ENCODE measurements around the gene NR3C1. TPM values are rescaled to one million over a fixed set of nuclear protein-coding genes. Genes with fewer than 3 reads are reported as not detected.

NR3C1 gene
- total and polyA plus RNA-seq, 2 of the 4 experiments (the other 2 are of a cell fraction): 13.7 to 77.4 TPM

DNA sequence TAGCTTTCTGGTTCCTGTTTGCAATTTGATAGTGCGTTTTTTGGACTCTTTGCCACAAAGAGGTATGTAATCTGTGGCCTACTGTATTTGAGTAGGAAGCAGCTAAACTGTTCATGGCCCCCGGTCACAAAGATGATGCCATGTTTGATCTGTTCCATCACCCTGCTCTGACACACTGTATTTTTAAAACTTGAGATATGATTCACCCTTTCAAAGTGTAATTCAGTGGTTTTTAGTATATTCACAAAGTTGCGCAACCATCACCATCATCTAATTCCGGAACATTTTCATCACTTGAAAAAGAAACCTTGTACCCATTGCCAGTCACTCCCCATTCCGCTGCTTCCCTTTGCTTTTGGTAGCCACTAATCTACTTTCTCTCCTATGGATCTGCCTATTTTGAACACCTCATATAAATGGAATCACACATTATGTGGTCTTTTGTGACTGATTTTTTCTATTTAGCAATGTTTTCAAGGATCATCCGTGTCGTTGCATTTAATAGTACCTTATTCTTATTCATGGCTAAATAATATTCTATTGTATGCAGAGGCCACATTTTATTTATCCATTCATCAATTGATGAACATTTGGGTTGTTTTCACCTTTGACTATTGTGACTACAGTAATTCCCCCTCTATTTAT, 141.6 kb downstream of the NR3C1 start:
- 0 out of 3 replicates have a peak overlapping the region, but pooled peaks have one; percentile 0 for H2BK15ac ChIP-seq (ENCODE audit: low read depth, low read length)
- peak overlapping the region in 1 of 2 experiments; percentile 45; a peak in 2 of 4 replicates for H4K8ac ChIP-seq (ENCODE audit: low read depth in 2 of 2, low read length in 2 of 2)
- POLR2A ChIA-PET (ENCODE audit: unreplicated experiment): no interaction called here
- peak overlapping the region; percentile 80 for H2BK20ac ChIP-seq (ENCODE audit: low read depth, low read length)
- H2AK9ac ChIP-seq (replicated peaks; ENCODE audit: low read depth, low read length, poor library complexity): no peak overlapping the region
- dilution Hi-C loops (cut with HindIII; ENCODE audit: low sequenced_read_pairs, unreplicated experiment): no loop called here
- H3K4ac ChIP-seq (ENCODE audit: low read depth, low read length): peak overlapping the region; percentile 38
- H2AFZ ChIP-seq (replicated peaks; ENCODE audit: low read length, poor library complexity): no peak overlapping the region
- H3K36me3 ChIP-seq (ENCODE audit: control insufficient read depth, insufficient read depth, low read length): no peaks in the 10 kb centered on the region
- H2AK5ac ChIP-seq (ENCODE audit: low read depth, low read length): no peak overlapping the region
- H3K56ac ChIP-seq (ENCODE audit: extremely low read depth, insufficient read depth, low read length): no peak overlapping the region; the same call in 1 of the 2 replicates
- no peak overlapping the region; the same call in 1 of the 2 replicates for H4K91ac ChIP-seq (ENCODE audit: insufficient read depth, low read depth, low read length)
- H3K23ac ChIP-seq (ENCODE audit: low read depth, low read length): peak overlapping the region; percentile 25; the same call in 1 of the 2 replicates
- 0 out of 2 replicates have a peak overlapping the region, but pooled peaks have one; percentile 55 for H3K14ac ChIP-seq (replicated peaks; ENCODE audit: low read depth, low read length)
- peak overlapping the region; percentile 91; the same call in 1 of the 2 replicates for H3K18ac ChIP-seq (ENCODE audit: low read depth, low read length)
- H3K4me2 ChIP-seq (ENCODE audit: low read depth, low read length): no peak overlapping the region; the same call in 1 of the 2 replicates
- no TSS peak for BruUV-seq (replicated peaks)
- H2BK120ac ChIP-seq (ENCODE audit: low read depth, low read length): peak overlapping the region; percentile 67
- peaks cover 7% of the 10 kb centered on the region; the same call in 1 of the 2 replicates for H3K4me1 ChIP-seq (ENCODE audit: control insufficient read depth, insufficient read depth, low read length)
- H3K9me3 ChIP-seq (ENCODE audit: control insufficient read depth, insufficient read depth, low read length): no peaks in the 10 kb centered on the region
- peak; percentile 36 for ATAC-seq (ENCODE audit: low read depth)
- intact Hi-C loops (cut with micrococcal nuclease): loop anchor here (5.0 kb wide), 1 partner anchor 120 kb away; no protein-coding TSS in a partner anchor
- no CpG with 5 or more reads among the region's 7 CpGs for whole genome bisulfite sequencing, 2 experiments (ENCODE audit: extremely low coverage in 2 of 2, insufficient read length in 1 of 2)
- no peak overlapping the region for H3K4me3 ChIP-seq (ENCODE audit: insufficient read depth, low read depth, low read length)
- peak; percentile 89 for DNase-seq
- 0 out of 2 replicates have a peak overlapping the region, but pooled peaks have one; percentile 0 for H3K27ac ChIP-seq (ENCODE audit: insufficient read depth, low read length)
- no peaks in the 10 kb centered on the region for H3K27me3 ChIP-seq (ENCODE audit: control insufficient read depth, insufficient read depth, low read length)
- peak overlapping the region; percentile 81 for H2BK5ac ChIP-seq (ENCODE audit: low read depth, low read length, poor library complexity, severe bottlenecking)
- no peak overlapping the region for H3K9ac ChIP-seq (ENCODE audit: low read depth, low read length)
- H3K9me1 ChIP-seq (ENCODE audit: insufficient read depth, low read length): peaks cover 2% of the 10 kb centered on the region; the same call in 1 of the 2 replicates
- peak overlapping the region; percentile 78; the same call in 1 of the 2 replicates for H4K5ac ChIP-seq (ENCODE audit: low read depth, low read length)
- H4K20me1 ChIP-seq (ENCODE audit: insufficient read depth, low read length): no peaks in the 10 kb centered on the region
- no peaks in the 10 kb centered on the region; a peak in 1 of 4 replicates for H3K79me1 ChIP-seq (ENCODE audit: low read depth in 1 of 2, low read length in 2 of 2)
- CTCF ChIA-PET: no interaction called here
- in situ Hi-C loops (cut with MboI; ENCODE audit: low sequenced_read_pairs): no loop called here
- TF ChIP-seq FOS (IDR thresholded peaks at IDR 0.05; ENCODE audit: low read depth, low read length) (peak; percentile 56; the same call in 1 of the 2 replicates), SMC3 (IDR thresholded peaks at IDR 0.05; ENCODE audit: low read depth, low read length) (peak; percentile 20; the same call in 1 of the 2 replicates), RAD21 (IDR thresholded peaks at IDR 0.05; ENCODE audit: low read length) (no peak), CEBPB (IDR thresholded peaks at IDR 0.05; ENCODE audit: low read depth, low read length) (peak; percentile 100)
